Measurements from ENCODE around the gene STEAP4.

The STEAP4 gene

GRCh38 chr7:88306590-88307048 lies at the start of gene STEAP4:
TSS of gene STEAP4 (minus strand) at chr7:88306894. CDS start at chr7:88284269, 22,625 bp downstream.
- TF ChIP-seq CTCF (IDR thresholded peaks at IDR 0.05; ENCODE audit: extremely low read depth, insufficient read depth, missing control alignments) = no peak
- in situ Hi-C loops (cut with MboI; ENCODE audit: low pct_unique_long_range_greater_than_20kb, low sequenced_read_pairs, unreplicated experiment) = no loop called here
- DNase-seq (ENCODE audit: low spot score) = no peak

GRCh38 chr7:88355011-88355410 lies 48.3 kb upstream of the STEAP4 start:
- in situ Hi-C loops (cut with MboI; ENCODE audit: low pct_unique_long_range_greater_than_20kb, low sequenced_read_pairs, unreplicated experiment) = no loop called here

GRCh38 chr7:88350118-88350517 lies 43.4 kb upstream of the STEAP4 start:
- in situ Hi-C loops (cut with MboI; ENCODE audit: low pct_unique_long_range_greater_than_20kb, low sequenced_read_pairs, unreplicated experiment) = no loop called here
- TF ChIP-seq CTCF (IDR thresholded peaks at IDR 0.05; ENCODE audit: extremely low read depth, insufficient read depth, missing control alignments) = no peak
- DNase-seq (ENCODE audit: low spot score) = no peak

More at GRCh38 chr7:88355011-88355410, 48.3 kb upstream of the STEAP4 start:
- DNase-seq (ENCODE audit: low spot score) = no peak
- TF ChIP-seq CTCF (IDR thresholded peaks at IDR 0.05; ENCODE audit: extremely low read depth, insufficient read depth, missing control alignments) = no peak

GRCh38 chr7:88347517-88347916 lies 40.8 kb upstream of the STEAP4 start:
- in situ Hi-C loops (cut with MboI; ENCODE audit: low pct_unique_long_range_greater_than_20kb, low sequenced_read_pairs, unreplicated experiment) = no loop called here
- DNase-seq (ENCODE audit: low spot score) = no peak
- TF ChIP-seq CTCF (IDR thresholded peaks at IDR 0.05; ENCODE audit: extremely low read depth, insufficient read depth, missing control alignments) = no peak

GRCh38 chr7:88347090-88347489 lies 40.4 kb upstream of the STEAP4 start:
- DNase-seq (ENCODE audit: low spot score) = no peak
- in situ Hi-C loops (cut with MboI; ENCODE audit: low pct_unique_long_range_greater_than_20kb, low sequenced_read_pairs, unreplicated experiment) = no loop called here

GRCh38 chr7:88346357-88346756 lies 39.7 kb upstream of the STEAP4 start:
- in situ Hi-C loops (cut with MboI; ENCODE audit: low pct_unique_long_range_greater_than_20kb, low sequenced_read_pairs, unreplicated experiment) = no loop called here
- no peak for DNase-seq (ENCODE audit: low spot score)
- no peak for TF ChIP-seq CTCF (IDR thresholded peaks at IDR 0.05; ENCODE audit: extremely low read depth, insufficient read depth, missing control alignments)

More at GRCh38 chr7:88347090-88347489, 40.4 kb upstream of the STEAP4 start:
- TF ChIP-seq CTCF (IDR thresholded peaks at IDR 0.05; ENCODE audit: extremely low read depth, insufficient read depth, missing control alignments) = no peak
